NCI-H345 treated with DMSO at 0.1 percent for 48 hours (cell line): ENCODE data around the gene SASH1.
"Not testable (repeated sequence)": the region's sequence is repeated elsewhere in the genome, so short reads cannot be mapped to it uniquely, and the experiment has no call there.

Source experiments
- DNase-seq: peaks from one replicate; lab custom pipeline; 2025; ENCODE audit not compliant: unreplicated experiment; lab: John Stamatoyannopoulos, UW

Gene SASH1

DNA sequence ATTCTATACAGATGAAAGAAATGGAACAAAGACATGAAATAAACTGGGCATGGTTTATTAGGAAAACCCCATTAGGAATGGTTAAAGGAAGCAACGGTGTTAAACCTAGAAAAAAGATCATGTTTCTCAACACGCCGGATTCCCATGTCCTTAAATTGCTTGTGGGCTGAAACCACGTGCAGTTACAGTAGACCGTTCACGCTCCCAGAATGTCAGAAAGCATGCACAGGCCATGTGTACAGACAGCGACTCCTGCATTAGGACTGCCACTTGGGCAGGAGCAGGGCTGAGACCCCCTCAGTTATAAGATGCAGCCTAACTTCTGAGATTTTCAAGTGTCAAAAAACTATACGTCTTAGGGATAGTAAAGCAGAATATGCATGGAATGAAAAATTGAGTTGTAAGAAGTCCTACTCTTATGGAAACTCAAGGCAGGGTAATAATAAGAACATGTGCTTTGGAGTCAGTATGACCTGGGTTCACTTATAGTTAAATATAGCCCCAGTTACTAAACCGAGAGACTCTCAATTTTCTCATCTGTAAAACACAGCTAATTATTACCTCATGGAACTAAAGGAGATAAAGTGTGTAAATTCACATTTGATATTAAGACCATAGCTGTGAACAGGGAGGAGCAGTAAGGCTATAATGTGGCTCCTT lies 230.2 kb downstream of the SASH1 start:
- DNase-seq: no peak

DNA sequence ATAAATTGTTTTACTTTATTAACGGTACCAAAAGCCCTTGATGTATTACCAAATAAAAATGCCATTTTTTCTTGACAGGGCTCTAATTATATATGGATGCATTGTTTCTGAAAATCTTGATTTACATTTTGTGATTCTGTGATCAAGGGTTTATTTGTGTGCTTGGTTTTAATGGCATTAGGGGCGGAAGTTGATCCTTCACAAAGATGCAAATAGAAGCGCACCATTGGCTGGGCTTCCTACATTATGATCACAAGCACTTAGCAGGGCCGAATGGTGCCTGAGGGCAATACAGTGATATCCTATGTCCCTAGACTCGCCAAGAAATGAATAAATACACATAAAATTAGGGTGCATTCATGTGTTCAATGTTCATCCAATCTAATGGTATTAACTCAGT lies 231.3 kb downstream of the SASH1 start:
- DNase-seq: no peak

DNA sequence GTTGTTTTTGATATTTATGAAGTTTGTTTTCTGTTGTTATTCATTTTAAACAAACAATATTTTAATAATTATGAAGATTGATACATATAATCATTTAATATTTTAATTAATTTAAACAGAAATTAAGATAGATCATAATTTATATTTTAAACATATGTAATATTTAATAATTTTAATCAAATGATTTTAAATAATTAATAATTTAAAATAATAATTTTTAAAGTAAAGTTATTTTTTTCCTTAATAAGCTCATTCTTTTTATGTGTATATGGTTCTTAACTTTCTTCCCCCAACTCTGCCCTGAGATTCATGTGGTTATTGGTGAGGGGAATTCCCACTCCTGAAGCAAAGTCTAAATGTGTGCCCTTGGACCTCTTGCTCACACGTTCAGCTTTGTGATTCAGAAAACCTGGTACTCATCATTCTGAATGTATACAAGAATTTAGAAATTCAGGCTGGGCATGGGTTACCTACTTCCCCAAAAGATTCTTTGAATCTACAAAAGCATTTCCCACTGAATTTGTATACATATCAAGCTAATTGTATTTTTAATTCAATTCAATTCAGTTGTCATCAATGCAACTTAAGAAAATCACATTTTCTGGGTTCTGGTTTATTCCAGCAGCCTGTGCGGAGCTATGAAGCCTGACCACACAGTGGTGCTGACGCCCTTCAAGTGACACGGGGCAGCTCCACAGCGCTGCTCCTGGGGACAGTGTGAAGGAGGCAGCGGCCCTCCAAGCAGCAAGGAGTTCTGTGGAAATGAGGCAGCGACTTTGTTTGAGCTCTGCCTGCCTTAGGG lies 235.2 kb downstream of the SASH1 start:
- DNase-seq: peak; percentile 61

DNA sequence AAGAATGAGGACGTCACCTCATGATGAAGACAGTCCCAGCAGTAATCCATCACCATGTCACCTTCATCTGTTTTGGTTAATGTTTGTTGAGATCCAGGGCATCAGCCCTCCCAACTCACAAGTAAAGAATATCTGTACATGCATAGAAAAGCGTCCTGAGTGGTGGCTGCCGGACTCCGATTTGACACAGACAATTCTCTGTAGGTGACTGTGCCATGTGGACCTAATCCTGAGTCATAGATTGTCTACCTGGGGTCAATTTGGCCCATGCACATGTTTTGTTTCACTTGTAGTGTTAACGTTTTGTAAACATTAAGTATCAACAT lies 235.8 kb downstream of the SASH1 start:
- no peak for DNase-seq

DNA sequence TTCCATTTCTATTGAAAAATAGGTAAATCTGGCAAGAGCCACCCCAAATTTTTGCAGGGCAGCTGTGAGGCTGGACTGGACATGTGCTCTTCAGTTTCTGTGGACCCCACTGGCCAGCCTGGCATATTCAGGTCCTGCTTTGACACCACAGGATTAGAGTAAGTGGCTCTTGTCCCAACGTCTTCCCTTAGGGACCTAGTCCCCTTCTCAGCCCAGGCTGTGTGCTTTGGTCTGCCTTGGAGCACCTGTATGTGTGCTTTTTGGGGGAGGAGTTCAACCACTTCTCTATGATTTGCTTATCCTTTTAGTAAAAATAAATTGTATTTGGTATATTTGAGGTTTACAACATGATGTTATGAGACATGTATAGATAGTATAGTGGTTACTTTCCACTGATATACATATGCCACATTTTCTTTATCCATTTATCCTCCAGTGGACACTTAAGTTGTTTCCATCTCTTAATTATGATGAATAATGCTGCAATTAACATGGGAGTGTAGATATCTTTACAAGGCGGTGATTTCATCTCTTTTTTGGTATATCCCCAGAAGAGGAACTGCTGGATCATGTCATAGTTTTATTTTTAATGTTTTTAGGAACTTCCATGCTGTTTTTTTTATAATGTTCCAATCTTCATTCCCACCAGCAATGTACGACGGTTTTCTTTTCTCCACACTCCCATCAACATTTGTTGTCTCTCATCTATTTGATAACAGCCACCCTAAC lies 236.4 kb downstream of the SASH1 start:
- no peak for DNase-seq

DNA sequence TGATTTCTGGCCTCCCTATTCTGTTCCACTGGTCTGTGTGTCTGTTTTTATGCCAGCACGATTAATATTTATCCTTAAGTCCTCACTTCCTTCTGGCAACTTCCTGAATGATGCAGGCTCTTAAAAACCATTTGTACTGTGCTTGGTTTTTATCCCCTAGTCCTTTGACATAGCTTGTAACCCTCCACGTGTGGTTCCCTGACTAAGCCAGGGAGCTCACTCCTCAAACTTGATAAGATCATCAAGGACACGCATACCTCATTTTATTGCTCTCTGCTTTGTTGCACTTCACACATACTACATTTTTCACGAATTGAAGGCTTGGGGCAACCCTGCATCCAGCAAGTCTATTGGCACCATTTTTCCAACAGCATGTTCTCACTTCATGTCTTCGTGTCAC lies 237.8 kb downstream of the SASH1 start:
- no peak for DNase-seq

DNA sequence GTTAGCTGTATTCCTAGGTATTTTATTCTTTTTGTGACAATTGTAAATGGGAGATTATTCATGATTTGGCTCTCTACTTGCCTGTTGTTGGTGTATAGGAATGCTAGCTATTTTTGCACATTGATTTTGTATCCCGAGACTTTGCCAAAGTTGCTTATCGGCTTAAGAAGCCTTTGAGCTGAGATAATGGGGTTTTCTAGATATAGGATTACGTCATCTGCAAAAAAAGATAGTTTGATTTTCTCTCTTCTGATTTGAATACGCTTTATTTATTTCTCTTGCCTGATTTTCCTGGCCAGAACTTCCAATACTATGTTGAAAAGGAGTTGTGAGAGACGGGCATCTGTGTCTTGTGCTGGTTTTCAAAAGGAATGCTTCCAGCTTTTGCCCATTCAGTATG lies 241.0 kb downstream of the SASH1 start:
- DNase-seq: no peak

DNA sequence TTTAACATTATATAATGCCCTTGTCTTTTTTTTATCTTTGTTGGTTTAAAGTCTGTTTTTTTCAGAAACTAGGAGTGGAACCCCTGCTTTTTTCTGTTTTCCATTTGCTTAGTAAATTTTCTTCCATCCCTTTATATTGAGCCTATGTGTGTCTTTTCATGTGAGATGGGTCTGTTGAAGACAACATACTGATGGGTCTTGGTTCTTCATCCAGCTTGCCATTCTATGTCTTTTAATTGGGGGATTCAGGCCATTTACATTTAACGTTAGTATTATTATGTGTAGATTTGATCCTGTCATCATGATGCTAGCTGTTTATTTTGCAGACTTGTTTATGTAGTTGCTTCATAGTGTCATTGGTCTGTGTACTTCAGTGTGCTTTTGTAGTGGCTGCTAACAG lies 243.0 kb downstream of the SASH1 start:
- DNase-seq: not testable (repeated sequence)

DNA sequence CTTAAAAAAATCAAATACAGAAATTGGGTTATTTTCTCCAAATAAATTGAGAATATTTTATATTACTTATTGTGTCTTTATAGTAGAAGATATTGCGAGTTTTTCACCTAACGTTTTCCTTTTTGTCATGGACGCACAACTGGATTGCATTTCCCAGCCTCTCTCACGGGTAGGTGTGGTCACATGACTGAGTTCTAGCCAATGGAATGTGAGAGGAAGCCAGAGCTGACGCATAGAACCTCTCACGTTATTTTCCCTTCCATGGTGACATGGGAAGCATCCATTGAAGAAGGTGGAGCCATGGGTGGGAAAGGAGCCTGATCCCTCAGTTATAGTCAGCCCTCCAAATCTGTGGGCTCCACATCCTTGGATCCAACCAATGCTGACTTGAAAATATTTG lies 248.2 kb downstream of the SASH1 start:
- DNase-seq: no peak

DNA sequence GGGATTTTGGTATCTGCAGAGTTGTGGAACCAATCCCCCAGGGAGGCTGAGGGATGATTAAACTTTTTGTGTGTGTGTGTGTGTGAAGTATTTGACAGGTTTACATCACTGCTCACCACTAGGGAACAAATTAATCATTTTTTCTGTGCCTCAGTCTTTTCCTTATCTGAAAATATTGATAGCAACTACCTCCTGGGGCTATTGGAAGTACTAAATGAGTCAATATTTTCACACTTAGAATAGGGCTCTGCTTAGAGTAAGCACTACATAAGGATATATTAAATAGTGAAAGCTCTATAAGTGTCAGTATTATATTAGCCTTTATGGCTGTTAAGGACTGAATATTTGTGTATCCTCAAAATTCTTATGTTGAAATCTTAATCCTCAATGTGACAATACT lies 249.0 kb downstream of the SASH1 start:
- no peak for DNase-seq

DNA sequence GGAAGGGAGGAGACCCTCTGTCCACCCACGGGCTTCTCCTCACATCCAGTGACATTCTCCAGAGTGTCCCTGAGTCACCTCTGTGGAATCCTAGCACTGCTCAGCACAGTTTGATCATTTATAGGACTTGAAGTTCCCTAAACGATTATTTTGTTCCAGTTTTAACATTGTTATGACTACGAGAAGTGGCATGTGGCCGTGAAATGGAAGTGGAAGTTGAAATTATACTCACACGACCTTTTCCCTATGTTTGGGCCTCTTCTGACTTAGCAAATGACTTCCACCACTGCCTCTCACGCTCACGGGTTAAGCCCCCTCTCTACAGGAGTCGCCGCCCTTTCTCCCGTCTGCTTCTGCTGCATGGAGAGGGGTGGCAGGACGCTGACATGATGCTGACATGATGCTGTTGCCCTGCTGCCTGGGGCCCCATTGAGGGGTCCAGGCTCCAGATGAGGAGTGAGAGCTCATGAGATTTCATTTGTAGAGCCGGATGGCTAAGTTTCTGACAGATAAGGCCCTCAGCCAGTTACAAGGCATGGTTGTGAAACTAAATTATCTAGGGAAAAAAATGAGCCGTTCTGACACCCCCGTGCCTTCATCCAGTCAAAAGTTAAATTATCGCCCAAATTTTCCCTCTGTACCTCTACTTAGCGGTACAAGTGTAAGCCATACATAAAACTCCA lies 250.6 kb downstream of the SASH1 start:
- DNase-seq: no peak

DNA sequence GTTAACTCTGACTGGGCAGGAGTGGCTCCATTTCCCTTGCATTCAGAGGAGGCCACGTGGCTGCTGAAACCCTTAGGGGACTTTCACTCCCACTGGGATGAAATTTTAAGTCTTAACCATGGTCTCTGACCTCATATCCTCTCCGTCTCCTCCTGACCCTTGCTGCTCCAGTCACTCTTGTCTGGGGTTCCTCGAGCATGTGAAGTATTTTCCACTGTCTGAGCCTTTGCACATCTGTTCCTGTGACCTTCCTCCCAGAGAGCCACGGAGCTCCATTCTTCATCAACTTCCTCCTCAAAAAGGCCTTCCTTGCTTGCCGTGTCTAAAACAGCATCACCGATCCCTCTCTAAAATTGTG lies 251.2 kb downstream of the SASH1 start:
- no peak for DNase-seq

DNA sequence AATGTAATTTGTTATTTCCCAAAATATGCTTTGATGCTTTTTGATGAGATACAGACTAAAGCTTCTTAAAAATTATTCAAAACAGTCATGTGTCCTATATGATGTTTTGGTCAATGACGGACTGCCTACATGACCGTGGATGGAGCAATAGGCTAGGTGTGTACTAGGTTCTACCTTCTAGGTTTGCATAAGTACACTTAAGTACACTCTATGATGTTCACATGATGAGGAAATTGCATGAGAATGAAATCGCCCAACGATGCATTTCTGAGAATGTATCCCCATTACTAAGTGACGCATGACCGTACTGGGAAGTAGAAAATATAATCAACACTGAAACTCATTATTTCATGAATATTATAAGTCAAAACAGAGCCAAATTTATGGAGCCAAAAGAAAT lies 252.9 kb downstream of the SASH1 start:
- DNase-seq: no peak

DNA sequence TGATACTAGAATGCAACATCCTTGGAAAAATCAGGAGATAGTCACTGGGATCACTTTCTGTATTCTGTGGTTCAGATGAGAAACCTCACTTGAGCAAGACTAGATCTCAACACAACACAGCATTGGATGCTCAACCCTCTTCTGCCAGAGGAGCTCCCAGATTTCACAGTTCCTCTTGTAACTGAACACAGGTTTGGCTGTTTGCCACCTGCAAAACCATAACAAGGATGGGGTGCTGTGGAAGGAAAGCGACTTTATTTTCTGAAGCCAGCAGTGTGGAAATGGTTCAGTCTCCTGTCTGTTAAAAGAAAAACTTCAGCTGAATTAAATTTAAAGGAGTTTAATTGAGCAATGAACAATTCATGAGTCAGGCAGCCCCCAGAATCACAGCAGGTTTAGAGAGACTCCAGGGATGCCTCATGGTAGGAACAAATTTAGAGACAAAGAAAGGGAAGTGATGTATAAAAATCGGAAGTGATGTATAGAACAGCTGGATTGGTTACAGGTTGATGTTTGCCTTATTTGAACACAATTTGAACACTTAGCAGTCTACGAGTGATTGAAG lies 254.3 kb downstream of the SASH1 start:
- DNase-seq: no peak

DNA sequence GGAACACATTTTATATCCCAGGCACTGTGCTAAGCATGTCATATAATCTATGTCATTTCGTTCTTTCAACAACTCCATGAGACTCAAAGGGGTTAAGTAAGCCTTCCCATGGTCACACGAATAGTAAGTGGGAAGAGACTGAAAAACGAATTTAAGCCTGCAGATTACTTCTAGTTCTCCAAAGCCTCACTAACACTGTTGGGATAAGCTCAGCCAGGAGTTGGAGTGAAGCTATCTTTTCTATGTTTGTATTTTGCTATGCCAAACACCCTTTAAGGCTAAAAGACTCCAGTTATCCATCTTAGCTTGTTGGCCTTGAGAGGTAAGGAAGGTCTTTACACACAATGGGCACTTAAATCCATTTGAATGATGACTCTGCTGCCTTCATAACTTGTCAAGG lies 256.1 kb downstream of the SASH1 start:
- DNase-seq: no peak

DNA sequence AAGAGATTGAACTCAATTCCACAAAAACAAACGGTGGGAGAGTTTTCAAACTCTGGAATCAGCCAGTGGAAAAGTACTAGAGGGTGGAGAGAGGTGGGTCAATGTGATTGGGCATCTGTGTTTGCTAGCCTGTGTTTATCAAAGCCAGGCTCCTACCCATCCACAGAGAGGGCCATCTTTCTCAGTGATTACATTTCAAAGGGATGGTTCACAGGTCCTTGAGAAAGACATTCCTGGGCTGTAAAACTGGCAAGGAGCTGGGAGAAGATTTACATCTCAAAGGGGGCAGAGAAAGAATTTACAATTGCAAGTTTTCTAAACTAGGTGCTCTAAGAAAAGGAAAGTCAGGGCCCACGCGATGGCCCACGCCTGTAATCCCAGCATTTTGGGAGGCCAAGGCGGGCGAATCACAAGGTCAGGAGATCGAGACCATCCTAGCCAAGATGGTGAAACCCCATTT lies 257.4 kb downstream of the SASH1 start:
- DNase-seq: no peak
